Occipital lobe (tissue), 3 donors: Measurements from ENCODE around the gene ALDH1A3. TPM values are rescaled to one million over a fixed set of nuclear protein-coding genes. Genes with fewer than 3 reads are reported as not detected.

Source experiments
- DNase-seq: peaks from one replicate; lab custom pipeline; 2025; lab: John Stamatoyannopoulos, UW
- small RNA-seq: library from RNA; depleted of rRNA; stranded (forward); fragments of <200 nt; gene quantifications from one replicate; pipeline ENCODE3, GENCODE V24; 2014
- total RNA-seq: library from RNA; depleted of rRNA; stranded (reverse); fragments of >200 nt; gene quantifications from one replicate; pipeline ENCODE4 v1.2.3, GENCODE V29; 2014

ALDH1A3 gene
- total RNA-seq, 1 donor from 2014 or later, result 1.9 TPM

DNA sequence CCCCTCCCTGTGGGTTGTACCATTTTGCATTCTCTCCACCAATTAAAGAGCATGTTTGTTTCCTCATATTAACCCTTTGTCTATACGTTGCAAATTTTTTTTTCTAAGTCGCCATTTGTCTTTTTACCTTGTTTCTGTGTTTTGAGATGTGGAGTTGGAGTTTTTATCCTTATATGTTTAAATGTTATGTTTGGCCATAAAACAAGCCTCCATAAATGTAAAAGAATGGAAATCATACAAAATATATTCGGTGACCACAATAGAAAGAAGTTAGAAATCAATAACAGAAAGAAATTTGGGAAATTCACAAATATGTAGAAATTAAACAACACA is 68.8 kb downstream of the ALDH1A3 start:
- no peak for DNase-seq

DNA sequence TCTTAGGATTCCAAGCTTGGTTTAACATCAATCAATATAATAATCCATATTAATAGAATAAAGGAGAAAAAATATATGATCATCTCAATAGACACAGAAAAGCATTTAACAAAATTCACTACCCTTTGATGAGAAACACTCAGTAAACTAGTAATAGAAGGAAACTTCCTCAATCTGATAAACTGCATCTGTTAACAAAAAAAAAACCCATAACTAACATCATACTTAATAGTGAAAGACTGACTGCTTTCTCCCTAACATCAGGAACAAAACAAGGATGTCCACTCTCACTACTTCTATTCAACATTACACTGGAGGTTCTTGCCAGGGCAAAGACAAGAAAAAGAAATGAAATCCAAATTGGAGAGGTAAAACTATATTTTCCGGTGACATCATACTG is 70.1 kb downstream of the ALDH1A3 start:
- DNase-seq, result no peak

- DNase-seq, result no peak
Measured at GRCh38 chr15:100951965-100952364, 72.3 kb downstream of the ALDH1A3 start.

GRCh38 chr15:100952566-100952965 is 72.9 kb downstream of the ALDH1A3 start:
- no peak for DNase-seq

DNA sequence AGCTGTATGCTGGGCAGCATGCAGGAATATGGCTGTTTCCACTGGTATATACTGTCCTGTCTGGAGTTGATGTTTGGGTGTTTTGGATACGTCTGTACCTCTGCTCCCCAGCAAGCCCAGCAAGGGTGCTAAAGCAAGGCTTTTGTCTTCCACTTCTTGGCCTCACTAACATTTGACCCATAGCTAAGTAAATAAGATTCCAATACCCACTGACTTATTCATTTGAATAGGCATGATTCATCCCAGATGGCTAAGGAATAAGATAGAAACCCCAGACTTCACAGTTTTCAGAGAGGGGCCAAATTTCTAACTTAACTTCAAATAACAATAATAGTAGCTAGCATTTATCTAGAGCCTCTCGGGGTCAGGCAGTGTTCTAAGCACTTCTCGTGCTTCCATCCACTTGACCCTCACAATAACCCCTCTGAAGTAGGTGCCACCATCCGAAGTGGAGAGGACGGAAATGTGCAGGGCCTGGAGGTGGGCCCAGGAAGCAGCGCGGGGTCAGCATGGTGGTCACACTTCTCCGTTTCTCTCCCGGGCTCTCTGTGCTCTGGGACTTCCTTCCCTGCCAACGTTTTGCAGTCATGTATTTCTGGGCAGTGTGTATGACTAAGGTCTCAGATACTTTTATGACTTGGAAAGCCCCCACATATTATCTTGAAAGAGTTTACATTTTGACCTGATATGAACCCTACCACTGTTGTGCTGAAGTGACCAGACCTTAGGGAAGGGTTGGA is 78.9 kb downstream of the ALDH1A3 start:
- DNase-seq, result no peak

DNA sequence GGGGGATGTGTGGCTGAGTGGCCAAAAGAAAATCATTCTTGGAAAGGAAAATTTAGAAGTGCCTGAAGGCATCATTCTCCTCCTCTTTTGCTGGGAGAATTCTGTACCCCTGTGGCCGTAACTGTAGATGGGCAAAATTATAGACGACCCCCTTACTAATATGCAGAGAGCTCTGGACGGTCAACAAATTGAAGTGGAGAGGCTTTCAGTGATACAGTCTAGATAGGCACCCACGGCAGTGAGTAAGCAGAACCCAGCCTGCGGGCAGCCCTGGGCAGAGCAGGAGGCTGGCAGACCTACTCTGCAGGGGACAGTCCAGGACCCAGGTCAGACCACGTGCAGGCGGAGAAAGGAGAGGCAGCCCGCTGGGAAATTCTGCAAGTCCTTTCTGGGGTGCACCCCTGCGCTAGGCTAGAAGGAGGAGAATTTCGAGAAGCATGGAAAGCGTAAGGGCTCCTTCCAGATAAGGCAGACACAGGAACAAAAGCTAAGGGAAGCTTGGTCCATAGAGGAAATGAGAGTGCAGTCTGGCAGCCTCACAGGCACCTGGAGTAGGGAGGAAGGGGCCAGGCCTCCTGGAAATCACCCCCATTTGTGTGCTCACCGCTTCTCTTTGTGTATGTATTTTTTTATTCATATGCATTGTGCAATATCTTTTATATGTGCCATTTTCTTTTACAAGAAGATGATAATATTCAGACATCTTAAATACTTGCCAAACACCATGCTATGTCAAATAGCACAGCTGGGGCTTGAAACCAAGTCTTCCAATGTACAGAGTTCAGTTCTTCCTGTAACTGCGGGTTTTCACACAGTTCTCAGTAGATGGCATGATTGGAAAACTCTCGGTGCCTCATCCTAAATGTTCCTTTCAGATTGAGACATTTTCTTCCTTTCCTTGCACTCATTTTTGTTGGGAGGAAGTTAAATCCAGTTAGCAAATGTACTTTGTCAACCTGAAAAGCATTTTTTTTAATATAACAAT is 79.7 kb downstream of the ALDH1A3 start:
- DNase-seq, result no peak

Small RNA genes lying within 50 kb of the gene (small RNA-seq; reads per million reads assigned to genes)
- gene AC015712.3, result not detected

Other genes with a start within 250 kb of the ALDH1A3 start
- gene LRRK1, start 39.5 kb downstream of the ALDH1A3 start, total RNA-seq, result 1.4 TPM